ENCODE measurements around the gene TRAPPC2. TPM values are rescaled to one million over a fixed set of nuclear protein-coding genes. Genes with fewer than 3 reads are reported as not detected.
"Not testable (repeated sequence)": the region's sequence is repeated elsewhere in the genome, so short reads cannot be mapped to it uniquely, and the experiment has no call there.

Gene TRAPPC2
- total RNA-seq, 4 donors from 2014 or later = 12.6 to 16.1 (median 14.9) TPM

DNA sequence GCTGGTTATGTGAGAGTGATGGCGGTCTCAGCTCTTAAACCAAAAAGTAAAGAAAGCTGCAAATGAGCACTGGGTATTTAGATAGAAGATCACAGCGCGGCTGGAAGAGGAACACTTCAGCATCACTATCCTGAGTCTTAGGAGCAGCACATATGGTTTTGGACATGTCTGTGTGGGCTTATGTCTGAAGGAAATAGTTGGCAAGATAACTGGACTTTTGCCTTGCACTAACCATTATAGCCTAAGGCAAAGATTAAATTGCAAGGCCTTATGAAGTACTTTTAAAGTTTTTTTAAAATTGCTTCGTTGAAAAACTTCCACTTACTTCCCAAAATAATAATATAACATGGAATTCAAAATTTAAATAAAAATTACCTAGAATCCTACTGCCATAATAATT is 50.1 kb downstream of the TRAPPC2 start:
- intact Hi-C loops (cut with DNase I; ENCODE audit: low total_unique reads) = no loop called here
- no peak for DNase-seq (ENCODE audit: low spot score in 2 of 2)
- WGBS, 2 donors = 70 to 72% methylated on average over 4 of the region's 4 CpGs
- TF ChIP-seq POLR2A (IDR thresholded peaks at IDR 0.05) = no peak
- TF ChIP-seq, protein P1, sequence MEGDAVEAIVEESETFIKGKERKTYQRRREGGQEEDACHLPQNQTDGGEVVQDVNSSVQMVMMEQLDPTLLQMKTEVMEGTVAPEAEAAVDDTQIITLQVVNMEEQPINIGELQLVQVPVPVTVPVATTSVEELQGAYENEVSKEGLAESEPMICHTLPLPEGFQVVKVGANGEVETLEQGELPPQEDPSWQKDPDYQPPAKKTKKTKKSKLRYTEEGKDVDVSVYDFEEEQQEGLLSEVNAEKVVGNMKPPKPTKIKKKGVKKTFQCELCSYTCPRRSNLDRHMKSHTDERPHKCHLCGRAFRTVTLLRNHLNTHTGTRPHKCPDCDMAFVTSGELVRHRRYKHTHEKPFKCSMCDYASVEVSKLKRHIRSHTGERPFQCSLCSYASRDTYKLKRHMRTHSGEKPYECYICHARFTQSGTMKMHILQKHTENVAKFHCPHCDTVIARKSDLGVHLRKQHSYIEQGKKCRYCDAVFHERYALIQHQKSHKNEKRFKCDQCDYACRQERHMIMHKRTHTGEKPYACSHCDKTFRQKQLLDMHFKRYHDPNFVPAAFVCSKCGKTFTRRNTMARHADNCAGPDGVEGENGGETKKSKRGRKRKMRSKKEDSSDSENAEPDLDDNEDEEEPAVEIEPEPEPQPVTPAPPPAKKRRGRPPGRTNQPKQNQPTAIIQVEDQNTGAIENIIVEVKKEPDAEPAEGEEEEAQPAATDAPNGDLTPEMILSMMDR (IDR thresholded peaks at IDR 0.05) = no peak
- H3K4me3 ChIP-seq (ENCODE audit: low read depth, poor library complexity, severe bottlenecking) = no peak overlapping the region

DNA sequence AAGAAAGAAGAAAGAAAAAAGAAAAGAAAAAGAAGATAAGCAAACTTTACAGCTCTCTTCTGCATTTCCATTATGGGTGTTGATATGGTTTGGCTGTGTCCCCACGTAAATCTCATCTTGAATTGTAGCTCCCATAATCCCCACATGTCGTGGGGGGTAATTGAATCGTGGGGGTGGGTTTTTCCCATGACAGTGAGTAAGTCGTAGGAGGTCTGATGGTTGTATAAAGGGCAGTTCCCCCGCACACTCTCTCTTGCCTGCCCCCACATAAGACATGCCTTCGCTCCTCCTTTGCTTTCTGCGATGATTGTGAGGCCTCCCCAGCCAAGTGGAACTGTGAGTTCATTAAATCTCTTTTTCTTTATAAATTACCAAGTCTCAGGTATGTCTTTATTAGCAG is 52.8 kb downstream of the TRAPPC2 start:
- TF ChIP-seq, protein P1 (IDR thresholded peaks at IDR 0.05) = no peak
- TF ChIP-seq POLR2A (IDR thresholded peaks at IDR 0.05) = no peak
- no peak overlapping the region for H3K4me3 ChIP-seq (ENCODE audit: low read depth, poor library complexity, severe bottlenecking)
- no peak for DNase-seq (ENCODE audit: low spot score in 2 of 2)
- 72 to 95% methylated on average over 7 of the region's 7 CpGs for WGBS, 2 donors
- intact Hi-C loops (cut with DNase I; ENCODE audit: low total_unique reads) = no loop called here

DNA sequence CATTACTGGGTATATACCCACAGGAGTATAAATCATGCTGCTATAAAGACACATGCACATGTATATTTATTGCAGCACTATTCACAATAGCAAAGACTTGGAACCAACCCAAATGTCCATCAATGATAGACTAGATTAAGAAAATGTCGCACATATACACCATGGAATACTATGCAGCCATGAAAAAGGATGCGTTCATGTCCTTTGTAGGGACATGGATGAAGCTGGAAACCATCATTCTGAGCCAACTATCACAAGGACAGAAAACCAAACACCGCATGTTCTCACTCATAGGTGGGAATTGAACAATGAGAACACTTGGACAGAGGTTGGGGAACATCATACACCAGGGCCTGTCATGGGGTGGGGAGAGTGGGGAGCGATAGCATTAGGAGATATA is 54.7 kb downstream of the TRAPPC2 start:
- H3K4me3 ChIP-seq (ENCODE audit: low read depth, poor library complexity, severe bottlenecking); DNase-seq (ENCODE audit: low spot score in 2 of 2); intact Hi-C loops (cut with DNase I; ENCODE audit: low total_unique reads): not testable (repeated sequence)
- WGBS, 2 donors = 92 to 97% methylated on average over 3 to 4 of the region's 4 CpGs

DNA sequence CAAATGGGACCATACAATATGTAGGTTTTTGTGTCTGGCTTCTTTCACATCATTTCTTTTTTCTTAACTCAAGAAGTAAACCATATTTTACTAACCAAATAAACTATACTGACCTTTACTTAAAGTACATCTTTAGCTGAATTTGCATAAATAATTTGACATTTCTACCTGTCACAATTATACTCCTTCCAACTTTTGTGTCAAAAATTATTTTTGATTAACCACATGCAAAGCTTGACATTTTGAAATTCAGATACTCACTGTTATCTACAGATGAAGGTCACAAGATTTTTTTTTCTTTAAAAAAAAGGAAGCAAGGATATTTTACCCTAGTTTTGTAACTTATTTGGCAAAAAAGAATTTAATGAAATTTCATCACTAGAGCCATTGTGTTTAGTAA is 57.5 kb downstream of the TRAPPC2 start:
- H3K4me3 ChIP-seq (ENCODE audit: low read depth, poor library complexity, severe bottlenecking) = no peak overlapping the region
- intact Hi-C loops (cut with DNase I; ENCODE audit: low total_unique reads) = no loop called here
- no peak for TF ChIP-seq POLR2A (IDR thresholded peaks at IDR 0.05)
- TF ChIP-seq, protein P1 (IDR thresholded peaks at IDR 0.05) = no peak
- DNase-seq (ENCODE audit: low spot score in 2 of 2) = no peak

DNA sequence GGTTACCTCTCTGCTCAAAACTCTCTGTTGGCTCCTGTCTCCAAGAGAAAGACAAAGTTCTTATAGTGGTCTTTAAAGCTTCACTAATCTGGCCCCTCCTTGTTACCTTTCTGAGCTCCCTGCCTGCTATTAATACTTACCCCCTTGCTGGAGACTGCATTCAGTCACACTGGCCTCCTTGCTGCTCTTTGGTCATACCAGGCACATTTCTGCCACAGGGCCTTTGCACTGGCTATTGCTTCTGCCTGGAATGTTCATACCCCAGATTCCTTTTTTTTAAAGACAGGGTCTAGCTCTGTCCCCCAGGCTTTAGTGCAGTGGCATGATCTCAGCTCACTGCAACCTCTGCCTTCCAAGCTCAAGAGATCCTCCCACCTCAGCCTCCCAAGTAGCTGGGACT is 61.4 kb downstream of the TRAPPC2 start:
- TF ChIP-seq, protein P1 (IDR thresholded peaks at IDR 0.05) = no peak
- no peak for TF ChIP-seq POLR2A (IDR thresholded peaks at IDR 0.05)
- H3K4me3 ChIP-seq (ENCODE audit: low read depth, poor library complexity, severe bottlenecking) = no peak overlapping the region
- no peak for DNase-seq (ENCODE audit: low spot score in 2 of 2)
- intact Hi-C loops (cut with DNase I; ENCODE audit: low total_unique reads) = no loop called here

DNA sequence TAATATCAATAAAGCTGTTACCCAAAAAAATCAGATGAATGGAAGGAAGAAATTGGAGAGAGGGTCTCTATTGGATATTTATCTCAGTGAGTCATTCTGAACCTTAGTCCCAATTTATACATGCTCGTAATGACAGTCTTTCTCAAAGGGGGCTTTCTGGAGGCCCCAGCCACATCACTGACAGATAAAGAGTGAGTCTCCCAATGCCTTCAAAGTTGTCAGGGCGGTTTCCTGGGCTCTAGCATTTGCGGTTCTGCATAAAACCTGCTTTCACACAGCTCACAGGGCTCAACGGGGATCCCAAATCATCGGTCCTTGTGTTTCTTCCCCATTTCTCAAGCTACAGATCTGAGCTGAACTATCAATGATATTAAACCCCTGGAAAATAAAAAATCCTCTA is 64.2 kb downstream of the TRAPPC2 start:
- no peak overlapping the region for H3K4me3 ChIP-seq (ENCODE audit: low read depth, poor library complexity, severe bottlenecking)
- 82 to 96% methylated on average over 5 of the region's 5 CpGs for WGBS, 2 donors
- no peak for TF ChIP-seq POLR2A (IDR thresholded peaks at IDR 0.05)
- TF ChIP-seq, protein P1 (IDR thresholded peaks at IDR 0.05) = no peak
- intact Hi-C loops (cut with DNase I; ENCODE audit: low total_unique reads) = no loop called here
- DNase-seq (ENCODE audit: low spot score in 2 of 2) = no peak

DNA sequence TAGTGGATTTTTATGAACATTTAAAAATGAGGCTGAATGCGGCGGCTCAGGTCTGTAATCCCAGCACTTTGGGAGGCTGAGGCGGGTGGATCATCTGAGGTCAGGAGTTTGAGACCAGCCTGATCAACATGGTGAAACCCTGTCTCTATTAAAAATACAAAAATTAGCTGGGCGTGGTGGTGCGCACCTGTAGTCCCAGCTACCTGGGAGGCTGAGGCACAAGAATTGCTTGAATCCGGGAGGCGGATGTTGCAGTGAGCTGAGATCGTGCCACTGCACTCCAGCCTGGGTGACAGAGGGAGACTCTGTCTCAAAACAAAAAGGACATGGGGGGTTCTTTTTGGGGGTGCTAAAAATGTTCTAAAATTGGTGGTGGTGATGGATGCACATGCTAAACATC is 64.7 kb downstream of the TRAPPC2 start:
- DNase-seq (ENCODE audit: low spot score in 2 of 2); H3K4me3 ChIP-seq (ENCODE audit: low read depth, poor library complexity, severe bottlenecking): not testable (repeated sequence)
- intact Hi-C loops (cut with DNase I; ENCODE audit: low total_unique reads) = loop anchor here (10.0 kb wide), 1 partner anchor 65 kb away; the partner anchor contains the start of genes OFD1 and TRAPPC2
- 92 to 95% methylated on average over 8 of the region's 8 CpGs for WGBS, 2 donors
